ENCODE data around the gene VSTM2B. TPM values are rescaled to one million over a fixed set of nuclear protein-coding genes. Genes with fewer than 3 reads are reported as not detected.

The VSTM2B gene
- total and polyA plus RNA-seq, 2 of the 4 experiments (the other 2 are of a cell fraction): not detected

DNA sequence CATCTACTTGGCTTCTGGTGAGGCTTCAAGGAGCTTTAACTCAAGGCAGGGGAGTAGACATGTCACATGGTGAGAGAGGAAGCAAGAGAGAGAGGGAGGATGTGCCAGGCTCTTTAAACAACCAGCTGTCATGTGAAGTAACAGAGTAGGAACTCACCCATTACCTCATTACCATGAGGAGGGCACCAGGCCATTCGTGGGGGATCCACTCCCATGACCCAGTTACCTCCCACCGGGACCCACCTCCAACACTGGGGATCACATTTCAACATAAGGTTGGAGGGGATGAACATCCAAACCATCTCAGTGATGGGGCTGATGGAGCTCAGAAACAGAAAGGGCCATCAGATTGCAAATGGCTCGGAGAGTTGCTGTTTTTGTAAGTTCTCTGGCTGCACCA lies 12.9 kb downstream of the VSTM2B start:
- TF ChIP-seq RCOR1 (IDR thresholded peaks at IDR 0.05; ENCODE audit: insufficient replicate concordance, low read length): no peak
- TF ChIP-seq CHD1 (IDR thresholded peaks at IDR 0.05; ENCODE audit: low read depth, low read length): no peak
- no peak for TF ChIP-seq POLR2A (IDR thresholded peaks at IDR 0.05; ENCODE audit: low read depth, low read length)
- no peak for TF ChIP-seq RFX5 (IDR thresholded peaks at IDR 0.05; ENCODE audit: low read depth, low read length)
- no peak for TF ChIP-seq SMC3 (IDR thresholded peaks at IDR 0.05; ENCODE audit: low read depth, low read length)
- TF ChIP-seq, protein P1, sequence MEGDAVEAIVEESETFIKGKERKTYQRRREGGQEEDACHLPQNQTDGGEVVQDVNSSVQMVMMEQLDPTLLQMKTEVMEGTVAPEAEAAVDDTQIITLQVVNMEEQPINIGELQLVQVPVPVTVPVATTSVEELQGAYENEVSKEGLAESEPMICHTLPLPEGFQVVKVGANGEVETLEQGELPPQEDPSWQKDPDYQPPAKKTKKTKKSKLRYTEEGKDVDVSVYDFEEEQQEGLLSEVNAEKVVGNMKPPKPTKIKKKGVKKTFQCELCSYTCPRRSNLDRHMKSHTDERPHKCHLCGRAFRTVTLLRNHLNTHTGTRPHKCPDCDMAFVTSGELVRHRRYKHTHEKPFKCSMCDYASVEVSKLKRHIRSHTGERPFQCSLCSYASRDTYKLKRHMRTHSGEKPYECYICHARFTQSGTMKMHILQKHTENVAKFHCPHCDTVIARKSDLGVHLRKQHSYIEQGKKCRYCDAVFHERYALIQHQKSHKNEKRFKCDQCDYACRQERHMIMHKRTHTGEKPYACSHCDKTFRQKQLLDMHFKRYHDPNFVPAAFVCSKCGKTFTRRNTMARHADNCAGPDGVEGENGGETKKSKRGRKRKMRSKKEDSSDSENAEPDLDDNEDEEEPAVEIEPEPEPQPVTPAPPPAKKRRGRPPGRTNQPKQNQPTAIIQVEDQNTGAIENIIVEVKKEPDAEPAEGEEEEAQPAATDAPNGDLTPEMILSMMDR (conservative IDR thresholded peaks at IDR 0.05; ENCODE audit: low read depth, low read length): no peak
- TF ChIP-seq CEBPB (IDR thresholded peaks at IDR 0.05; ENCODE audit: low read depth, low read length): no peak
- TF ChIP-seq, protein P2, sequence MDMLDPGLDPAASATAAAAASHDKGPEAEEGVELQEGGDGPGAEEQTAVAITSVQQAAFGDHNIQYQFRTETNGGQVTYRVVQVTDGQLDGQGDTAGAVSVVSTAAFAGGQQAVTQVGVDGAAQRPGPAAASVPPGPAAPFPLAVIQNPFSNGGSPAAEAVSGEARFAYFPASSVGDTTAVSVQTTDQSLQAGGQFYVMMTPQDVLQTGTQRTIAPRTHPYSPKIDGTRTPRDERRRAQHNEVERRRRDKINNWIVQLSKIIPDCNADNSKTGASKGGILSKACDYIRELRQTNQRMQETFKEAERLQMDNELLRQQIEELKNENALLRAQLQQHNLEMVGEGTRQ (IDR thresholded peaks at IDR 0.05; ENCODE audit: low read depth, low read length): no peak
- TF ChIP-seq RAD21 (IDR thresholded peaks at IDR 0.05; ENCODE audit: low read length): no peak
- no peak for TF ChIP-seq FOS (IDR thresholded peaks at IDR 0.05; ENCODE audit: low read depth, low read length)
- TF ChIP-seq MAZ (IDR thresholded peaks at IDR 0.05; ENCODE audit: borderline replicate concordance, low read depth, low read length): no peak
- Histone ChIP-seq H3K4ac (ENCODE audit: low read depth, low read length) (no peak overlapping the region), H2AFZ (replicated peaks; ENCODE audit: low read length, poor library complexity) (no peak overlapping the region), H3K14ac (replicated peaks; ENCODE audit: low read depth, low read length) (no peak overlapping the region), H2BK120ac (ENCODE audit: low read depth, low read length) (no peak overlapping the region), H2BK5ac (ENCODE audit: low read depth, low read length, poor library complexity, severe bottlenecking) (no peak overlapping the region), H2AK9ac (replicated peaks; ENCODE audit: low read depth, low read length, poor library complexity) (no peak overlapping the region), H3K56ac (ENCODE audit: extremely low read depth, insufficient read depth, low read length) (no peak overlapping the region), H3K4me1 (ENCODE audit: control insufficient read depth, insufficient read depth, low read length) (no peaks in the 10 kb centered on the region), H3K79me1 (ENCODE audit: low read depth in 1 of 2, low read length in 2 of 2) (no peaks in the 10 kb centered on the region), H3K9me3 (ENCODE audit: control insufficient read depth, insufficient read depth, low read length) (no peaks in the 10 kb centered on the region), H4K91ac (ENCODE audit: insufficient read depth, low read depth, low read length) (no peak overlapping the region), H4K20me1 (ENCODE audit: insufficient read depth, low read length) (no peaks in the 10 kb centered on the region), H3K23ac (ENCODE audit: low read depth, low read length) (no peak overlapping the region), H3K4me3 (ENCODE audit: insufficient read depth, low read depth, low read length) (no peak overlapping the region), H2AK5ac (ENCODE audit: low read depth, low read length) (no peak overlapping the region), H3K36me3 (ENCODE audit: control insufficient read depth, insufficient read depth, low read length) (no peaks in the 10 kb centered on the region), H3K9me1 (ENCODE audit: insufficient read depth, low read length) (no peaks in the 10 kb centered on the region), H3K9ac (ENCODE audit: low read depth, low read length) (no peak overlapping the region), H3K4me2 (ENCODE audit: low read depth, low read length) (no peak overlapping the region), H2BK15ac (ENCODE audit: low read depth, low read length) (no peak overlapping the region), H3K27me3 (ENCODE audit: control insufficient read depth, insufficient read depth, low read length) (no peaks in the 10 kb centered on the region), H4K8ac (ENCODE audit: low read depth in 2 of 2, low read length in 2 of 2) (no peak overlapping the region), H4K5ac (ENCODE audit: low read depth, low read length) (no peak overlapping the region), H3K18ac (ENCODE audit: low read depth, low read length) (no peak overlapping the region), H3K27ac (ENCODE audit: insufficient read depth, low read length) (no peak overlapping the region), H2BK20ac (ENCODE audit: low read depth, low read length) (no peak overlapping the region)
- intact Hi-C loops (cut with micrococcal nuclease): no loop called here
- in situ Hi-C loops (cut with MboI; ENCODE audit: low sequenced_read_pairs): no loop called here
- no peak for DNase-seq
- WGBS, 2 experiments (ENCODE audit: extremely low coverage in 2 of 2, insufficient read length in 1 of 2): no CpG with 5 or more reads among the region's 3 CpGs
- no TSS peak for BruUV-seq (replicated peaks)
- no peak for ATAC-seq (ENCODE audit: low read depth)
- POLR2A ChIA-PET (ENCODE audit: unreplicated experiment): no interaction called here
- CTCF ChIA-PET: no interaction called here
- dilution Hi-C loops (cut with HindIII; ENCODE audit: low sequenced_read_pairs, unreplicated experiment): no loop called here

All from IMR-90 (cell line).